ENCODE data around the gene NOTCH4.
"Not testable (repeated sequence)": the region's sequence is repeated elsewhere in the genome, so short reads cannot be mapped to it uniquely, and the experiment has no call there.

NOTCH4 gene

GRCh38 chr6:32216998-32217397, 6.9 kb downstream of the NOTCH4 start:
- no peak for DNase-seq

GRCh38 chr6:32216285-32216684, 7.6 kb downstream of the NOTCH4 start:
- no peak for DNase-seq

- DNase-seq: no peak
Observed at GRCh38 chr6:32215617-32216016, 8.2 kb downstream of the NOTCH4 start.

- no peak for DNase-seq
Observed at GRCh38 chr6:32214126-32214525, 9.7 kb downstream of the NOTCH4 start.

GRCh38 chr6:32213649-32214048, 10.2 kb downstream of the NOTCH4 start:
- no peak for DNase-seq

- no peak for DNase-seq
Observed at GRCh38 chr6:32212076-32212760, 11.6 kb downstream of the NOTCH4 start.

- not testable (repeated sequence) for DNase-seq
Observed at GRCh38 chr6:32211432-32211831, 12.4 kb downstream of the NOTCH4 start.

GRCh38 chr6:32210191-32210601, 13.7 kb downstream of the NOTCH4 start:
- DNase-seq: no peak

GRCh38 chr6:32208996-32209395, 14.9 kb downstream of the NOTCH4 start:
- DNase-seq: no peak

GRCh38 chr6:32204268-32204715, 19.6 kb downstream of the NOTCH4 start:
- DNase-seq: no peak

- no peak for DNase-seq
Observed at GRCh38 chr6:32203426-32204267, 20.2 kb downstream of the NOTCH4 start.

GRCh38 chr6:32202186-32202585, 21.7 kb downstream of the NOTCH4 start:
- no peak for DNase-seq

- no peak for DNase-seq
Observed at GRCh38 chr6:32200711-32201475, 23.0 kb downstream of the NOTCH4 start.

- DNase-seq: no peak
Observed at GRCh38 chr6:32198866-32199265, 25.0 kb downstream of the NOTCH4 start.

- no peak for DNase-seq
Observed at GRCh38 chr6:32198345-32198696, 25.5 kb downstream of the NOTCH4 start.

- DNase-seq: no peak
Observed at GRCh38 chr6:32196682-32197616, 26.9 kb downstream of the NOTCH4 start.

GRCh38 chr6:32195902-32196681, 27.8 kb downstream of the NOTCH4 start:
- DNase-seq: peak; percentile 51

- DNase-seq: peak; percentile 100
Observed at GRCh38 chr6:32195652-32195901, 28.3 kb downstream of the NOTCH4 start.

- no peak for DNase-seq
Observed at GRCh38 chr6:32194825-32195651, 28.8 kb downstream of the NOTCH4 start.

- DNase-seq: no peak
Observed at GRCh38 chr6:32194388-32194787, 29.5 kb downstream of the NOTCH4 start.

- DNase-seq: not testable (repeated sequence)
Observed at GRCh38 chr6:32193096-32193495, 30.8 kb downstream of the NOTCH4 start.

All from activated naive CD4-positive, alpha-beta T cell treated with anti-CD3 and anti-CD28 coated beads, Interleukin-2, amount 50 U/mL, for 16 hours (primary cell).